ENCODE data around the gene MASP1. TPM values are rescaled to one million over a fixed set of nuclear protein-coding genes. Genes with fewer than 3 reads are reported as not detected.

The MASP1 gene
- total RNA-seq, 1 experiment from 2014 or later: not detected

DNA sequence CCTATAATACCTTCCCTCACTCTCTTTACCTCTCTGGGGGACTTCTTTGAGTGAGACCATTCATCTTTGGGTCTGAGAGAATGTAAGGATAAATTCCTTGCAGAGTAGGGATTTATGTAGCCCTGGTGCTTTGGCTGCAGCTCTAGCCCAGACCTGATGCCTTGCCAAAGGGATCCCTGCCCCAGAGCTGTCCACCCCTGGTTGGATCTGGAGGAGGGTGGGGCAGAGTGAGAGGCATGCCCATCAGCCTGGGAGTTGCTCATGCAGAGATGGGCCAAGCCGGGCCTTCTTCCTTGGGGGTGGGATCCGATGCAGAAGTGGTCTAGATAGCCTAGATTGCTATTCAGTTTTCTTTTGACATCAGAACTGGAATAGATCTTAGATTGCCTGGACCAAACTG is 62.8 kb downstream of the MASP1 start:
- BruUV-seq (replicated peaks): no TSS peak
- CTCF ChIA-PET: no interaction called here
- H3K79me2 ChIP-seq (ENCODE audit: insufficient read depth, low read length): no peaks in the 10 kb centered on the region
- peaks cover 0 to 6% of the 10 kb centered on the region in 2 experiments; a peak in 2 of 4 replicates for H3K4me1 ChIP-seq (ENCODE audit: control insufficient read depth in 1 of 2, insufficient read depth in 2 of 2, low read length in 2 of 2)
- no peak overlapping the region for H3K9ac ChIP-seq (ENCODE audit: low read length)
- H3K36me3 ChIP-seq (ENCODE audit: control insufficient read depth in 1 of 2, insufficient read depth in 2 of 2, low read length in 2 of 2): no peaks in the 10 kb centered on the region
- POLR2A ChIA-PET: no interaction called here
- peaks cover 31% of the 10 kb centered on the region for H3K27me3 ChIP-seq (ENCODE audit: insufficient read depth, low read length)
- ATAC-seq (no peak), DNase-seq (ENCODE audit: low read depth, low spot score) (no peak)
- no peaks in the 10 kb centered on the region for H3K9me2 ChIP-seq (ENCODE audit: insufficient read depth)
- RAD21 ChIA-PET (ENCODE audit: low non-redundant PET in 1 of 2, low total read pairs in 2 of 2, uncharacterized antibody in 2 of 2, unreplicated experiment in 2 of 2): no interaction called here
- no peak for TF ChIP-seq CEBPB (IDR thresholded peaks at IDR 0.05; ENCODE audit: low read depth)
- TF ChIP-seq SIN3A (IDR thresholded peaks at IDR 0.05; ENCODE audit: low read depth): no peak
- TF ChIP-seq RAD21 (IDR thresholded peaks at IDR 0.05; ENCODE audit: low read depth): no peak
- TF ChIP-seq EGR1 (IDR thresholded peaks at IDR 0.05; ENCODE audit: low read depth): no peak
- TF ChIP-seq ELF1 (IDR thresholded peaks at IDR 0.05; ENCODE audit: borderline replicate concordance, low read depth): no peak
- TF ChIP-seq ATF3 (IDR thresholded peaks at IDR 0.05): no peak
- no peak for TF ChIP-seq EZH2 (IDR thresholded peaks at IDR 0.05)
- TF ChIP-seq, protein P1, sequence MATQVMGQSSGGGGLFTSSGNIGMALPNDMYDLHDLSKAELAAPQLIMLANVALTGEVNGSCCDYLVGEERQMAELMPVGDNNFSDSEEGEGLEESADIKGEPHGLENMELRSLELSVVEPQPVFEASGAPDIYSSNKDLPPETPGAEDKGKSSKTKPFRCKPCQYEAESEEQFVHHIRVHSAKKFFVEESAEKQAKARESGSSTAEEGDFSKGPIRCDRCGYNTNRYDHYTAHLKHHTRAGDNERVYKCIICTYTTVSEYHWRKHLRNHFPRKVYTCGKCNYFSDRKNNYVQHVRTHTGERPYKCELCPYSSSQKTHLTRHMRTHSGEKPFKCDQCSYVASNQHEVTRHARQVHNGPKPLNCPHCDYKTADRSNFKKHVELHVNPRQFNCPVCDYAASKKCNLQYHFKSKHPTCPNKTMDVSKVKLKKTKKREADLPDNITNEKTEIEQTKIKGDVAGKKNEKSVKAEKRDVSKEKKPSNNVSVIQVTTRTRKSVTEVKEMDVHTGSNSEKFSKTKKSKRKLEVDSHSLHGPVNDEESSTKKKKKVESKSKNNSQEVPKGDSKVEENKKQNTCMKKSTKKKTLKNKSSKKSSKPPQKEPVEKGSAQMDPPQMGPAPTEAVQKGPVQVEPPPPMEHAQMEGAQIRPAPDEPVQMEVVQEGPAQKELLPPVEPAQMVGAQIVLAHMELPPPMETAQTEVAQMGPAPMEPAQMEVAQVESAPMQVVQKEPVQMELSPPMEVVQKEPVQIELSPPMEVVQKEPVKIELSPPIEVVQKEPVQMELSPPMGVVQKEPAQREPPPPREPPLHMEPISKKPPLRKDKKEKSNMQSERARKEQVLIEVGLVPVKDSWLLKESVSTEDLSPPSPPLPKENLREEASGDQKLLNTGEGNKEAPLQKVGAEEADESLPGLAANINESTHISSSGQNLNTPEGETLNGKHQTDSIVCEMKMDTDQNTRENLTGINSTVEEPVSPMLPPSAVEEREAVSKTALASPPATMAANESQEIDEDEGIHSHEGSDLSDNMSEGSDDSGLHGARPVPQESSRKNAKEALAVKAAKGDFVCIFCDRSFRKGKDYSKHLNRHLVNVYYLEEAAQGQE (IDR thresholded peaks at IDR 0.05; ENCODE audit: low read depth): no peak
- TF ChIP-seq, protein P2, sequence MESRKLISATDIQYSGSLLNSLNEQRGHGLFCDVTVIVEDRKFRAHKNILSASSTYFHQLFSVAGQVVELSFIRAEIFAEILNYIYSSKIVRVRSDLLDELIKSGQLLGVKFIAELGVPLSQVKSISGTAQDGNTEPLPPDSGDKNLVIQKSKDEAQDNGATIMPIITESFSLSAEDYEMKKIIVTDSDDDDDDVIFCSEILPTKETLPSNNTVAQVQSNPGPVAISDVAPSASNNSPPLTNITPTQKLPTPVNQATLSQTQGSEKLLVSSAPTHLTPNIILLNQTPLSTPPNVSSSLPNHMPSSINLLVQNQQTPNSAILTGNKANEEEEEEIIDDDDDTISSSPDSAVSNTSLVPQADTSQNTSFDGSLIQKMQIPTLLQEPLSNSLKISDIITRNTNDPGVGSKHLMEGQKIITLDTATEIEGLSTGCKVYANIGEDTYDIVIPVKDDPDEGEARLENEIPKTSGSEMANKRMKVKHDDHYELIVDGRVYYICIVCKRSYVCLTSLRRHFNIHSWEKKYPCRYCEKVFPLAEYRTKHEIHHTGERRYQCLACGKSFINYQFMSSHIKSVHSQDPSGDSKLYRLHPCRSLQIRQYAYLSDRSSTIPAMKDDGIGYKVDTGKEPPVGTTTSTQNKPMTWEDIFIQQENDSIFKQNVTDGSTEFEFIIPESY (IDR thresholded peaks at IDR 0.05; ENCODE audit: extremely low read depth, insufficient replicate concordance, low read length): no peak
- TF ChIP-seq ZFX (IDR thresholded peaks at IDR 0.05): no peak
- no peak for TF ChIP-seq TCF7L2 (IDR thresholded peaks at IDR 0.05; ENCODE audit: borderline replicate concordance, extremely low read depth, insufficient read depth, insufficient read length)
- no peak overlapping the region for H2AFZ ChIP-seq (ENCODE audit: low read depth, low read length, poor library complexity, severe bottlenecking)
- intact Hi-C loops (cut with micrococcal nuclease): no loop called here
- no peaks in the 10 kb centered on the region for H4K20me1 ChIP-seq (ENCODE audit: insufficient read depth)
- H3K27ac ChIP-seq (ENCODE audit: low read depth, low read length): no peak overlapping the region
- H3K4me2 ChIP-seq (ENCODE audit: low read length): no peak overlapping the region
- no peak overlapping the region for H3K4me3 ChIP-seq (replicated peaks in 1 of 2; ENCODE audit: low read depth in 1 of 2, low read length in 2 of 2)
- no peaks in the 10 kb centered on the region for H3K9me3 ChIP-seq (ENCODE audit: control insufficient read depth in 1 of 2, insufficient read depth in 1 of 2, low read depth in 1 of 2, low read length in 2 of 2)
